ENCODE data around the gene SCD5. TPM values are rescaled to one million over a fixed set of nuclear protein-coding genes. Genes with fewer than 3 reads are reported as not detected.

The SCD5 gene
- total and polyA plus RNA-seq, 4 donors: 2.6 to 11.5 (median 5.2) TPM

DNA sequence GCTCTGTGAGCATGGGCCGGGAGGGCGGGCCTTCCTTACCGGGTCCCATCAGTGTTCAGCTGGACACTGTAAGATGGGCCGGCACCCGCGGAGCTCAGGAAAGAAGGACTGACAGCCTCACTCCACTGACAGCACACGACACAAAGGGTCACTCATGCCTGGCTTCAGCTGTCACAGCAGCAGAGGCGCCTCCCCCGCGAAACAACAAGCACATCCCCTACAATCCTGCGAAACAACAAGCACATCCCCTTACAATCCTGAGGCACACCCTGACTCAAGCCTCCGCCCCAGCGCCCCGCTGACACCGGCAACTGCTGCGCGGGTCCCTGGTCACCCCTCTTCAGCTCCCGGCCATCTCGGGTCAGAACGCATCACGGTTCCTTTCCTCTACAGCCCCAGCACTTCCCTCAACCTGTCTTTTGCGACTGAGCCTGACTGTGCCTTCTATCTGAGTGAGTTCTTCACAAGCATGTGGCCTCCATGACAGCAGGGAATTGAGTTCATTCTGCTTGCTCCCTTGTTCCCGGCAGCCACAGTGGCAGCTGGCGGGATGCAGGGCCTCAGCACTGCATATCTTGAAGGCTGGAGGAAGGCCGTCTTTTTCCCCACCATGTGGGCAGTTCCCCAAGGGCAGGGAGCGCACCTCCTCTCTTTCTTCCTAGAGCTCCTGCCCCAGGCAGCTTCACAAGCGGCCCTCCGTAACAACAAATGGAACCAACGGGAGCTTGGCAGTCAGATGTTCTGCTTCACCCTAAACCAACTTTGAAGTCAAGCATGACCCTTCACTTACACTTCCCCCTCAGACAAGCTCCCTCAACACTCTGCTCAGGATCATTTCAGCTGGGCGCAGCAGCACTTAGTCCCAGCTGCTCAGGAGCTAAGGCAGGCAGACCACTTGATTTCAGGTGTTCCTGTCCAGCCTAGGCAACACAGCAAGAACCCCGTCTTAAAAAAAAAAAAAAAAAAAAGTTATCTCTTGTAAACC lies 39.6 kb downstream of the SCD5 start:
- intact Hi-C loops (cut with DNase I): no loop called here
- Histone ChIP-seq H3K36me3 (ENCODE audit: control insufficient read depth in 1 of 2, insufficient read depth in 2 of 2, low read length in 1 of 2) (no peaks in the 10 kb centered on the region), H3K9me3 (ENCODE audit: control insufficient read depth, low read length) (no peaks in the 10 kb centered on the region), H3K4me3 (ENCODE audit: low read length in 2 of 2) (no peak overlapping the region), H3K4me1 (ENCODE audit: control insufficient read depth in 1 of 2, insufficient read depth in 2 of 2, low read length in 2 of 2) (no peaks in the 10 kb centered on the region), H3K27ac (ENCODE audit: low read depth in 1 of 2, low read length in 2 of 2) (no peak overlapping the region), H3K27me3 (ENCODE audit: control insufficient read depth in 1 of 2, insufficient read depth in 2 of 2, low read length in 1 of 2) (no peaks in the 10 kb centered on the region)
- 81 to 82% methylated on average over 31 of the region's 31 CpGs for WGBS, 2 donors
- ATAC-seq (ENCODE audit: low FRiP score) (no peak), DNase-seq (peak in 1 of 2 donors; percentile 63)

DNA sequence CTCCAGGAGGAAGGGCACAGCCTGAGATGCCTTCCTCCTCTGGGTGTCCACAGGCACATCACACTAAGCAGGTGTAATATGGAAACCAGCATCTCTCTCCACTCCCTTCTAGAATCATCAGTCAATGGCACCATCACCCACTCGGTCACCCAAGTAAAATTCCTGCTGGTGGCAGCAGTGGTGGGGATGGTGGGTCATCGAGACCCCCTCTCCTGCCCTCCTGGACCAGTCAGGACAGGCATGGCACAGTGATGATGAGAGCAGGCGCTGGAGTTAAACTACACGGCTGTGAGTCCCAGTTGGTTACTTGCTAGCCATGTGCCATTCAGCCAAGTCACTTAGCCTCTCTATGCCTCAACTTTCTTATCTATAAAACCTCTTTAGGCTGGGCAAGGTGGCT lies 42.5 kb downstream of the SCD5 start:
- H3K9me3 ChIP-seq (ENCODE audit: control insufficient read depth, low read length): peaks cover 2% of the 10 kb centered on the region
- no peak overlapping the region for H3K4me3 ChIP-seq (ENCODE audit: low read length in 2 of 2)
- intact Hi-C loops (cut with DNase I): no loop called here
- H3K27ac ChIP-seq (ENCODE audit: low read depth in 1 of 2, low read length in 2 of 2): no peak overlapping the region
- ATAC-seq (ENCODE audit: low FRiP score): no peak
- no peaks in the 10 kb centered on the region for H3K36me3 ChIP-seq (ENCODE audit: control insufficient read depth in 1 of 2, insufficient read depth in 2 of 2, low read length in 1 of 2)
- DNase-seq: no peak
- H3K4me1 ChIP-seq (ENCODE audit: control insufficient read depth in 1 of 2, insufficient read depth in 2 of 2, low read length in 2 of 2): no peaks in the 10 kb centered on the region
- H3K27me3 ChIP-seq (ENCODE audit: control insufficient read depth in 1 of 2, insufficient read depth in 2 of 2, low read length in 1 of 2): no peaks in the 10 kb centered on the region
- WGBS, 2 donors: 97 to 100% methylated on average over 4 of the region's 4 CpGs

DNA sequence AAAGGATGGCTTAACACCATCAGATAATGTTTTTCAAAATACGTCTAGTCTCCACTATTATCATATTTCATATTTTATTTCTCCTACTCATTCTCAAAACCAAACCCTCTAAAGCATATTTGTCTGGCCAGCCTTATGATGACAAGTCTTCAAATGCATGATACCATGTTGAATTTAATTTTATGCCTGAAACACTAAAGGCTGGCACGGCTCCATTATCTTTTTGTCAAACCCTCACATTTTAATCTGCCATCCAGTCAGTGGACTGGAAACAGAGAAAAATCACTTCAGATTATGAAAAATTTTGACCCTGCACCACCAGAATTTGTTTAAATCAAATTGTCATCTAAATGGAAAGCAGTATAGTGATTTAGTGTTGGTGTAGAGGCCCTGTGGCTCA lies 42.9 kb downstream of the SCD5 start:
- H3K27ac ChIP-seq (ENCODE audit: low read depth in 1 of 2, low read length in 2 of 2): no peak overlapping the region
- H3K4me1 ChIP-seq (ENCODE audit: control insufficient read depth in 1 of 2, insufficient read depth in 2 of 2, low read length in 2 of 2): no peaks in the 10 kb centered on the region
- DNase-seq (no peak), ATAC-seq (ENCODE audit: low FRiP score) (no peak)
- no peaks in the 10 kb centered on the region for H3K27me3 ChIP-seq (ENCODE audit: control insufficient read depth in 1 of 2, insufficient read depth in 2 of 2, low read length in 1 of 2)
- no peaks in the 10 kb centered on the region for H3K36me3 ChIP-seq (ENCODE audit: control insufficient read depth in 1 of 2, insufficient read depth in 2 of 2, low read length in 1 of 2)
- intact Hi-C loops (cut with DNase I): no loop called here
- peaks cover 2% of the 10 kb centered on the region for H3K9me3 ChIP-seq (ENCODE audit: control insufficient read depth, low read length)
- WGBS, 2 donors: 77% methylated on average over 2 of the region's 2 CpGs
- no peak overlapping the region for H3K4me3 ChIP-seq (ENCODE audit: low read length in 2 of 2)

DNA sequence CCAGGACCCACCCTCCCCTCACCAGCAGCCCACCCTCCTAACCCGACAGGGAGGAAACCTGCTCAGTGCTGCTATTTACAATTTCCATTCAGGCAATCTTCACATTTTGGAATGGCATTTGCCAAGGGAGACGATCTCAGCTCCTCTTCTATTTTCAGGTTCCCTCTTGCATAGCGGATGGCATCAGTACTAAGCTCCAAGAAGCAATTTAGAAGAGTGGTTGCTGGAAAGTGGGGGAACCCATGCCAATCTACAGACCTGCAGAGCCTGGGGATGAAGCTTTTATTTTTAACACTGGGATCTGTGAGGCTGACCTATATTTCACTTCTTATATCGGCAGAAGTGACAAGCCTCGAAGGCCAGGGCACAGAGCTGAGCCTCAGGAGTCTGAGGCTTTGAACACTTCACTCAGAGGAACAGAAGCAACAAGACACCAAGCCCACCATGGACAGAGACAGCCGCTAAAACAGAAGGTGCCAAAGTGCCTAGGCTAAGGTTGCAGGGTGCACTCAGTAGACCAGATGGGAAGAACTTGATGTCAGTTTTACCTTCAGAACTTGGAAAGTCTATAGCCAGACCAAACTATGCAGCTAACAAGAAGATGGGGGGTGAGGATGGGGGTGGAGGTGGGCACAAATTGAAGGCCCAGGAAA lies 44.0 kb downstream of the SCD5 start:
- no peak overlapping the region for H3K4me3 ChIP-seq (ENCODE audit: low read length in 2 of 2)
- DNase-seq: no peak

DNA sequence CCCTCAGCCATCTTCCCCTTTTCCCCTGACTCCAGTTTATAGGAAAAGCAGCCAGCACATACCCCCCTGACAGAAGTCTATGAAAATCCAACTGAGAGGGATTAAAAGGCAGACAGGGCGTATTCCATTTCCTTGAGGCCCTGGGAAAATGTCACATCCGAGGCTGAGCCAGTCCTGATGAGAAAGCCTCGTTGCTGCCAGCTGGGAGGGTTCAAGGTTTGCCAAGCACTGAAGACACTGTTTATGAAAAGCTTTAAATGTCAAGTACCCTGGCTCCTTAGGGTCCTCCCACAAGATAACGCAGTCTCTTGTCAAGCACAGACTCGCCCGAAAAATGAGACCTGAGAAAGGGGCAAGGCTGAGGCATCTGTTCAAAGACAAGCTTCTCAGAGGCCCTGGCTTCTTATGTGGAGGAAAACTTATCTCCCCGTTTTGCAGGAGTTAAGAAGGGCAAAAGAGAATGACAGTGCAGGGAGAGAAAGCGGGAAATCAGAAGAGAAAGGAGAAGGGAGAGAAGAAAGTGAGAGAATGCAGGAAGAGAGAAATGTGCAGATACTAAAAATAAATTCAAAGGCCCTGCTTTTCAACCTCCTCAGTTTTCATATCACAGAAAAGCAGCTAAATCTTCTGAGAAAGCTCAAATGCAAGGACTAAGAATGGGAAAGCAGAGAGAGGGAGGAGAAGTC lies 44.7 kb downstream of the SCD5 start:
- peaks cover 2% of the 10 kb centered on the region for H3K9me3 ChIP-seq (ENCODE audit: control insufficient read depth, low read length)
- 8 to 9% methylated on average over 8 of the region's 8 CpGs for WGBS, 2 donors
- H3K27ac ChIP-seq (ENCODE audit: low read depth in 1 of 2, low read length in 2 of 2): peak overlapping the region in 1 of 2 donors; percentile 47
- H3K4me1 ChIP-seq (ENCODE audit: control insufficient read depth in 1 of 2, insufficient read depth in 2 of 2, low read length in 2 of 2): no peaks in the 10 kb centered on the region
- H3K36me3 ChIP-seq (ENCODE audit: control insufficient read depth in 1 of 2, insufficient read depth in 2 of 2, low read length in 1 of 2): no peaks in the 10 kb centered on the region
- H3K4me3 ChIP-seq (ENCODE audit: low read length in 2 of 2): no peak overlapping the region
- peak; percentile 39 for ATAC-seq (ENCODE audit: low FRiP score)
- intact Hi-C loops (cut with DNase I): loop anchor here in 1 of 2 donors (5.0 kb wide), 1 partner anchor 43 kb away; the partner anchor contains the start of gene SCD5
- no peaks in the 10 kb centered on the region for H3K27me3 ChIP-seq (ENCODE audit: control insufficient read depth in 1 of 2, insufficient read depth in 2 of 2, low read length in 1 of 2)
- DNase-seq: no peak

More for the DNA sequence above, 44.0 kb downstream of the SCD5 start:
- no peak overlapping the region for H3K27ac ChIP-seq (ENCODE audit: low read depth in 1 of 2, low read length in 2 of 2)
- WGBS, 2 donors: 31 to 36% methylated on average over 6 of the region's 6 CpGs
- H3K36me3 ChIP-seq (ENCODE audit: control insufficient read depth in 1 of 2, insufficient read depth in 2 of 2, low read length in 1 of 2): no peaks in the 10 kb centered on the region
- ATAC-seq (ENCODE audit: low FRiP score): no peak
- no peaks in the 10 kb centered on the region for H3K4me1 ChIP-seq (ENCODE audit: control insufficient read depth in 1 of 2, insufficient read depth in 2 of 2, low read length in 2 of 2)
- no peaks in the 10 kb centered on the region for H3K27me3 ChIP-seq (ENCODE audit: control insufficient read depth in 1 of 2, insufficient read depth in 2 of 2, low read length in 1 of 2)
- intact Hi-C loops (cut with DNase I): loop anchor here in 1 of 2 donors (5.0 kb wide), 1 partner anchor 43 kb away; the partner anchor contains the start of gene SCD5
- H3K9me3 ChIP-seq (ENCODE audit: control insufficient read depth, low read length): peaks cover 2% of the 10 kb centered on the region

DNA sequence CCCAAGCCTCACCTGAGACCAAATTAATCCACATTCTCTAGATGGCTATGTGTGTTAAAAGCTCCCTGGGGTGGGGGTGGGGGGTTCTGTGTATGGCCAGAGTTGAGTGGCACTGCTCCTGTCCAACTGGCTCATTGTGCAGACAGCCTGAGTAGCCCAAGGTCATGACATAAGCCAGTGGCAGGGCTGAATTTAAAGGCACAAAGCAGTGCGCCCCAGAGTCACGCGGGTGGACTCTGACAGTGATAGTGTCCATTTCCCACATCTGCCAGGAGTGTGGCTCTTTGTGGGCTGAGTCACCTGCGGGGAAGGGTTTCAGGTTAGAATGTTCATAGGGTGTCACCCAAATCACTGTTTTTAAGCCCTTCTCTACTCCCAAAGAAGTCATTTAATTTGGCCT lies 45.4 kb downstream of the SCD5 start:
- intact Hi-C loops (cut with DNase I): loop anchor here in 1 of 2 donors (5.0 kb wide), 1 partner anchor 44 kb away; the partner anchor contains the start of gene SCD5
- no peak for ATAC-seq (ENCODE audit: low FRiP score)

DNA sequence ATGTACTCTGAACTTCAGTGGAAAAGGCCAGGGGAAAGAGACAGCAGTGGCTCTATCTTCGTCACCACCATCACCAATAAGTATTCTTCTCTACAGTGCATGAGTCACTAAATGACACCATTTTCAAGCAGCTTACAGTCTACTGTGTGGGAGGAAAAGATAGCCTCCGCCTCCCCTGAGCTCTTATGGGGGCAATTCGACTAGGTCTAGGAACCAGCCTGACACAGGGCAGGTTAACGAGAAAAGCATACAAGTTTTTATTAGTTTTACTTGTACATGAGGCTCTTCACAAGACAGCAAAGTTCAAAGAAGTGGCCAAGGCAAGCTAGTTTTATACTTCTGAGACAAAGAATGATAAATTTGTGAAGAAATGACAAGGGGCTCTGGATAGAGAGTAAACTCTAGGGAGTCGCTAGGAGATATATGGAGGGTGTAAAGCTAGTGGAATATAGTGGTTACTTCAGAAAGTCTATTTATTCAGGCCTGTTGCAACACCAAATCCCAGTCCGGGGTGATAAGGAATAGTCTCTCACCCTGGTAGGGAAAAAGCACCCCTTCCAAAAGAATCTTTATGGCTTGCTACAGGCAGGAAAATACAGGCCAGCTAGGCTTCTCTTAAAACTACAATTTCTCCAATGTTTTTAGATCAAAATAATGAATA lies 49.7 kb downstream of the SCD5 start:
- Histone ChIP-seq H3K9me3 (ENCODE audit: control insufficient read depth, low read length) (peaks cover 2% of the 10 kb centered on the region), H3K27me3 (ENCODE audit: control insufficient read depth in 1 of 2, insufficient read depth in 2 of 2, low read length in 1 of 2) (no peaks in the 10 kb centered on the region), H3K4me1 (ENCODE audit: control insufficient read depth in 1 of 2, insufficient read depth in 2 of 2, low read length in 2 of 2) (no peaks in the 10 kb centered on the region), H3K27ac (ENCODE audit: low read depth in 1 of 2, low read length in 2 of 2) (no peak overlapping the region), H3K4me3 (ENCODE audit: low read length in 2 of 2) (no peak overlapping the region), H3K36me3 (ENCODE audit: control insufficient read depth in 1 of 2, insufficient read depth in 2 of 2, low read length in 1 of 2) (no peaks in the 10 kb centered on the region)
- WGBS, 2 donors: 93 to 95% methylated on average over 6 of the region's 6 CpGs
- intact Hi-C loops (cut with DNase I): no loop called here
- DNase-seq: no peak
- no peak for ATAC-seq (ENCODE audit: low FRiP score)

More for the DNA sequence above, 45.4 kb downstream of the SCD5 start:
- H3K27me3 ChIP-seq (ENCODE audit: control insufficient read depth in 1 of 2, insufficient read depth in 2 of 2, low read length in 1 of 2): no peaks in the 10 kb centered on the region
- no peaks in the 10 kb centered on the region for H3K4me1 ChIP-seq (ENCODE audit: control insufficient read depth in 1 of 2, insufficient read depth in 2 of 2, low read length in 2 of 2)
- H3K27ac ChIP-seq (ENCODE audit: low read depth in 1 of 2, low read length in 2 of 2): peak overlapping the region in 1 of 2 donors; percentile 0
- H3K36me3 ChIP-seq (ENCODE audit: control insufficient read depth in 1 of 2, insufficient read depth in 2 of 2, low read length in 1 of 2): no peaks in the 10 kb centered on the region
- no peak for DNase-seq
- H3K9me3 ChIP-seq (ENCODE audit: control insufficient read depth, low read length): peaks cover 2% of the 10 kb centered on the region
- no peak overlapping the region for H3K4me3 ChIP-seq (ENCODE audit: low read length in 2 of 2)
- 83 to 86% methylated on average over 4 of the region's 4 CpGs for WGBS, 2 donors

Data from aorta (tissue), 5 donors.